IPS-15b (cell line): Measurements from ENCODE around the gene PSMG1.
"Not testable (repeated sequence)": the region's sequence is repeated elsewhere in the genome, so short reads cannot be mapped to it uniquely, and the experiment has no call there.

Experiments
- H3K27me3 ChIP-seq: one replicate; pipeline ENCODE4 v1.6.1; 2013; ENCODE audit warnings: low read length; ENCODE audit not compliant: control insufficient read depth, insufficient read depth
- H3K36me3 ChIP-seq: one replicate; pipeline ENCODE4 v1.6.1; 2013; ENCODE audit warnings: low read length; ENCODE audit not compliant: control insufficient read depth, insufficient read depth
- H3K4me1 ChIP-seq: one replicate; pipeline ENCODE4 v1.6.1; 2013; ENCODE audit warnings: mild to moderate bottlenecking, low read length; ENCODE audit not compliant: control insufficient read depth, insufficient read depth
- H3K4me3 ChIP-seq: one replicate; pipeline ENCODE4 v1.5.1; 2013; ENCODE audit warnings: low read depth, low read length
- H3K9ac ChIP-seq: one replicate; pipeline ENCODE4 v1.6.1; 2013; ENCODE audit warnings: low read depth, mild to moderate bottlenecking, low read length
- H3K9me3 ChIP-seq: one replicate; pipeline ENCODE4 v1.6.1; 2013; ENCODE audit warnings: mild to moderate bottlenecking, low read length; ENCODE audit not compliant: control insufficient read depth, insufficient read depth

Gene PSMG1

DNA sequence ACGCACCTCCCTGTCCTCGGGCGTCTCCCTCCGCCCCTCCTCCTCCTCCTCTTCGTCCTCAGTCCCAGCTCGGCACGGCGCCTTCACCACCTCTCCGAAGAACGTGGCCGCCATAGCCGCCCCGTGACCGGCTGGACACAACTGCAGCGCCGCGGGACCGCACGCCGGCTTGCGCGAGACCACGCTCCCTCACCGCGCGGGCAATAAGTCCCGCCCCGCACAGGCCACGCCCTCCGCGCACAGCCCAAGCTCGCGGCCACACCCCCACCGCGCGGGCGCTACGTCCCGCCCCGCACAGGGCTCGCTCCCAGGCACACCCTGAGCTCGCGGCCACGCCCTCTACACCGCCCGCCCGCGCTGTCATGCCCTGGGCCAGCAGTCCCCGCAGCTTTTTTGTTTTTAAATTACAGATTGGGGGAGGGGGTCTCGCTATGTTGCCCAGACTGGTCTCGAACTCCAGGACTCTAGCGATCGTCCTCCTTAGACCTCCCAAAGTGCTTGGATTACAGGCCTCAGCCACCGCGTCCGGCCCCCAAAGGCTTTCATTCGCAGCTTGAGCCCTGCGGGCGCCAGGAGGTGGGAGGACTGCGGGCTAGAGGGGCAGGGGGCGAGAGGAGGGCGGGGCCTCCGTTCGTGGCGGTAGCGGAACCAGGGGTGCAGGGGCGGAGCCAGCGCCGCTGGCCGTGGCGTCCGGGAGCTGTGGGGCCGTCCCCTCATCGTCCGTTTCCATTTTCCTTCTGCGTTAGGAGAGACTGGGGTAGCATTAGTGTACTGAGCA is at the start of gene PSMG1:
Gene PSMG1 (minus strand): TSS at position 180 of the 778 bp plus-strand sequence. CDS start 66 bp downstream, at position 114.
- no peaks in the 10 kb centered on the region for H3K27me3 ChIP-seq
- H3K36me3 ChIP-seq = no peaks in the 10 kb centered on the region
- H3K9ac ChIP-seq = peak within 1 kb of the TSS; percentile 80
- H3K9me3 ChIP-seq = no peaks in the 10 kb centered on the region
- H3K4me3 ChIP-seq = peak within 1 kb of the TSS; percentile 92
- H3K4me1 ChIP-seq = peaks cover 5% of the 10 kb centered on the region

- Histone ChIP-seq H3K36me3 (peaks cover 16% of the 10 kb centered on the region), H3K4me3 (no peak overlapping the region), H3K9ac (no peak overlapping the region), H3K27me3 (no peaks in the 10 kb centered on the region), H3K4me1 (no peaks in the 10 kb centered on the region), H3K9me3 (no peaks in the 10 kb centered on the region)
Measured at GRCh38 chr21:39232861-39233291, 49.6 kb upstream of the PSMG1 start.

DNA sequence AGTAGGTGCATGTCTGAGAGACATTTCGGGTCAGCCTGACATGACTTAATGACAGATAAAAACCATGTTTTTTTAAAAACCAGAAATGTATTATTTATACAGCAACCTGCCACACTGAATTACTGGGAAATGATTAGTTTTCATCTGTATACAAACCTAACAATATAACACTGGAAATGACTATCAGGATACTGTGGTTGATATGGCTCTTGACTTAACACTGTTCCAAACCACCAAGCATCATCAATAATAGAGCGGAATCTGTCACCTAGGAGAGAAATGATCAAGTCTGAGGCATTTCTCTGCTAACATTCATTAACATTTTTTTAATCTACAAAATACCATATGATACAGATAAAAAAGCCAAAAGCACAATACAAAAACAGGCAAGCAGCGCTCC is 41.7 kb upstream of the PSMG1 start:
- H3K9ac ChIP-seq = no peak overlapping the region
- no peaks in the 10 kb centered on the region for H3K9me3 ChIP-seq
- H3K36me3 ChIP-seq = peaks cover 8% of the 10 kb centered on the region
- H3K4me1 ChIP-seq = no peaks in the 10 kb centered on the region
- H3K27me3 ChIP-seq = no peaks in the 10 kb centered on the region
- H3K4me3 ChIP-seq = no peak overlapping the region

DNA sequence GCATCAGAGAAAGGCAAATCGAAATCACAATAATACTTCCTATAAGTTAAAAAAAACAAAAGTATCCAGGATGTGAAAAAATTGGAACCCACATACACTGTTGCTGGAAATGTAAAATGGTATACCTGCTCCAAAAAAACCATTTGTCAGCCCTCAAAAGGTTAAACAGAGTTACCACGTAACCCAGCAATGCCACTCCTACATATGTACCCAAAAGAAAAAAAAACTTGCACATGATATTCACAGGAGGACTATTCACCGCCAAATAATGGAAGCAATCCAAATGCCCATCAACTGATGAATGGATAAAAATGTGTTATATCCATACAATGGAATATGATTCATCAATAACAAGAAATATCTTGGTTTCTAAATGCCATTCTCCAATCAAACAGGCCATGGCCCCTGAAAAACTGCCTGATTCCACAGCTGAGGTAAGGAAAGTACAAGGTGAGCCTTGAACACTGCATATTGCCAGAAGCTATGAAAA is 38.8 kb upstream of the PSMG1 start:
- Histone ChIP-seq H3K4me1 (no peaks in the 10 kb centered on the region), H3K36me3 (peaks cover 4% of the 10 kb centered on the region), H3K9ac (no peak overlapping the region), H3K27me3 (no peaks in the 10 kb centered on the region), H3K4me3 (no peak overlapping the region), H3K9me3 (no peaks in the 10 kb centered on the region)

GRCh38 chr21:39221282-39221996 is 38.2 kb upstream of the PSMG1 start:
- H3K9me3 ChIP-seq = no peaks in the 10 kb centered on the region
- H3K4me1 ChIP-seq = no peaks in the 10 kb centered on the region
- no peak overlapping the region for H3K9ac ChIP-seq
- no peak overlapping the region for H3K4me3 ChIP-seq
- H3K36me3 ChIP-seq = peaks cover 4% of the 10 kb centered on the region
- H3K27me3 ChIP-seq = no peaks in the 10 kb centered on the region

DNA sequence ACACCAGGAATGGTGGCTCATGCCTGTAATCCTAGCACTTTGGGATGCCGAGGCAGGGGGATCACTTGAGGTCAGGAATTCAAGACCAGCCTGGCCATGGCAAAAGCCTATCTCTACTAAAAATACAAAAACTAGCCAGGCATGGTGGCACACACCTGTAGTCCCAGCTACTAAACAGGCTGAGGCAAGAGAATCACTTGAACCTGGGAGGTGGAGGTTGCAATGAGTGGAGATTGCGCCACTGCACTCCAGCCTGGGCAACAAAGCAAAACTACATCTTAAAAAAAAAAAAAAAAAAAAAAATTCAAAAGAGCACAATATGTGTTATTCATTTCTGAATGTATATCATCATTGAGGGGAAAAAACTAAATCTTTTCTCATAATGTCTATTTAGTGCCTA is 37.6 kb upstream of the PSMG1 start:
- not testable (repeated sequence) for H3K4me1 ChIP-seq, H3K36me3 ChIP-seq, H3K9ac ChIP-seq, H3K27me3 ChIP-seq, H3K4me3 ChIP-seq, H3K9me3 ChIP-seq

DNA sequence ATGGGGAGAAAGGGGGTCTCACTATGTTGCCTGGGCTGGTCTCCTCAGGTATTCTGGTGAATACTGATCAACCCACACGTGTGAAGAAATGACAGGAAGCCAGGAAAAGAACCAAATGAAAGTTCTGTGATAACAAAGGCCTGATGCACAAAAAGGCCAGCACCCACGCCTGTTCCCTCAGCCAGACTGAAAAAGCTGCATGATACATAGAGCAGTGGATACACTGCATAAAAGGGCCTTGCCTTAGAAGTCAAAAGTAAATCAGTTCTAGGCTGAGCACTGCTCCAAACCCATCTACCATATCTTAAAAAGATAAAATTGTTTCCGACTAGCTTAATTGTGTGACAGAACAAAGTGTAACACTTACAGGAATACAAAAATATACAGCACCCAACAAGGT is 36.9 kb upstream of the PSMG1 start:
- Histone ChIP-seq H3K27me3 (no peaks in the 10 kb centered on the region), H3K9ac (no peak overlapping the region), H3K4me1 (no peaks in the 10 kb centered on the region), H3K36me3 (peaks cover 4% of the 10 kb centered on the region), H3K9me3 (no peaks in the 10 kb centered on the region), H3K4me3 (no peak overlapping the region)

GRCh38 chr21:39218082-39218409 is 34.8 kb upstream of the PSMG1 start:
- H3K36me3 ChIP-seq = no peaks in the 10 kb centered on the region
- H3K4me1 ChIP-seq = no peaks in the 10 kb centered on the region
- H3K27me3 ChIP-seq = no peaks in the 10 kb centered on the region
- H3K9me3 ChIP-seq = no peaks in the 10 kb centered on the region
- no peak overlapping the region for H3K4me3 ChIP-seq
- no peak overlapping the region for H3K9ac ChIP-seq

- H3K27me3 ChIP-seq = no peaks in the 10 kb centered on the region
- no peak overlapping the region for H3K9ac ChIP-seq
- no peak overlapping the region for H3K4me3 ChIP-seq
- no peaks in the 10 kb centered on the region for H3K4me1 ChIP-seq
- H3K36me3 ChIP-seq = no peaks in the 10 kb centered on the region
- no peaks in the 10 kb centered on the region for H3K9me3 ChIP-seq
Measured at GRCh38 chr21:39217356-39218081, 34.3 kb upstream of the PSMG1 start.

DNA sequence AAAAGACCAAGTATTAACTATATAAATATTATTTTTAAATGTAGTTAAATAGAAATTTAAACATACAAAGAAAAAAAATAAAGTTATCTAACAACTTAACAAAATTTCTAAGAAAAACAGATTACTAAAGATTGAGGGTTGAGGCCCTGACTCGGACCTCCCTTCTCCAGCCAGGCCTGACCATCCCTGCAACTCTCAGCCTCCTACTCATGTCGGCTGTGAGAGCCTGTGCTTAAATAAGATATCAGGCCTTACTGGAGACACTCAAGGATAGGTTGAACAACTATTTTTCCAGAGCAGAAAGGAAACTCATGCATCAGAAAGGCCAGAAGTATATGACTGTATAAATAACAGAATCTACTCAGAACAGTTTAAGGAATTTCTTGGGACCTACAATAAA is 33.0 kb upstream of the PSMG1 start:
- no peaks in the 10 kb centered on the region for H3K9me3 ChIP-seq
- H3K4me3 ChIP-seq = no peak overlapping the region
- no peaks in the 10 kb centered on the region for H3K27me3 ChIP-seq
- no peak overlapping the region for H3K9ac ChIP-seq
- H3K36me3 ChIP-seq = no peaks in the 10 kb centered on the region
- H3K4me1 ChIP-seq = no peaks in the 10 kb centered on the region

DNA sequence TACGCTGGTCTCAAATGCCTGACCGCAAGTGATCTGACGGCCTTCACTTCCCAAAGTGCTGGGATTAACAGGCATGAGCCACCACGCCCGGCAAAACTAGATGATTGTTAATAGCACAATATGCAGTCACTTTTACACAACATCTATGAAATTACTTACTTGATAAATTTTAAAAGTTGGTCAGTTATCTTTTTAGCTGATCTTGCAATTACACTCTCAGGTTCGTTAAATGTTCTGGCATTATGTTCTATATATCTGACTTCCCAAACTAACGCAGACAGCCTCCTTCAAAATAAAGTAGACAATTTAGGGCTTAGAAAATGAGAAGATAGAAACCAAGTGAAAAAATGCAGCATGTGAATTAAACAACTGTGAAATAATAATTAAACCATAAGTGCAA is 31.8 kb upstream of the PSMG1 start:
- H3K9ac ChIP-seq = no peak overlapping the region
- H3K4me1 ChIP-seq = no peaks in the 10 kb centered on the region
- H3K9me3 ChIP-seq = no peaks in the 10 kb centered on the region
- no peaks in the 10 kb centered on the region for H3K27me3 ChIP-seq
- H3K4me3 ChIP-seq = no peak overlapping the region
- H3K36me3 ChIP-seq = no peaks in the 10 kb centered on the region
